CD4-positive, alpha-beta T cell treated with Interferon alpha-2 for 1 hour (primary cell): ENCODE data around the gene ATP10A.
A peak's percentile ranks its signal among the peaks of the same experiment; 100 is the strongest.
"Not testable (repeated sequence)": the region's sequence is repeated elsewhere in the genome, so short reads cannot be mapped to it uniquely, and the experiment has no call there.

Experiments used
- DNase-seq, 2 donors: peaks; one replicate each; pipeline ENCODE4 v3.0.0-alpha.2; 2020 to 2022

ATP10A gene

DNA sequence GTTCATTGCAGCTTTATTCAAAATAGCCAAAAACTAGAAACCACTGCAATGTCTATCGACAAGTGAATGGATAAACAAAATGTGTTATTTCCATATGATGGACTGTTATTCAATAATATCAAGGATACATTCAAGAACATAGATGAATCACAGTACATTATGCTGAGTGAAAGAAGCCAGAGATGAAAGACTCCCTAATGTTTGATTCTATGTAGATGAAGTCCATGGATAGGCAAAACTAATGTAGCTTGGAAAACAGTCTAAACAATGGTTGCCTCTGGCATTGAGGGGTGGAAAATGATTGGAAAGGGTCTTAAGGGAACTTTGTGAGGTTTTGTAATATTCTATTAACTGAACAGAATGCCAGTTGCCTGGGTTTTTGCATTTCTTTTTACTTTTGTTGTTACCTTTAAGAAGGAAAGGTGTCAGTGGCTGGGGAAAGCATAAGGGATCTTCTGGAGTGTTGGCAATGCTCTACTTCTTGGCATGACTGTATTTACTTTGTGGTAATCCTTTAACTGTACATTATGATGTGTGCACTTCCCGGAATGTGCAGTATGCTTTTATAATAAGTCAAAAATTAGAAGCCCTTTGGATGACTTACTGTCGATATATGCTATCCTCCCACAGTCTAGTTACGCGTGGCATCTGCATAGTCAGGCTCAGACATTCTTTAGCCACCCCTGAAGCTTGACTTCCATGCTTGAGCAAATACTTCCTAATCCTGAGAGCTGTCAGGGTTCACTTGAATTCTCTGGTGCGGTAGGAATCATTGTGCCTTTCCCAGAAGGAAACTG, 20.5 kb upstream of the ATP10A start:
- DNase-seq = no peak

GRCh38 chr15:25882466-25882865, 19.3 kb upstream of the ATP10A start:
- DNase-seq = no peak

DNA sequence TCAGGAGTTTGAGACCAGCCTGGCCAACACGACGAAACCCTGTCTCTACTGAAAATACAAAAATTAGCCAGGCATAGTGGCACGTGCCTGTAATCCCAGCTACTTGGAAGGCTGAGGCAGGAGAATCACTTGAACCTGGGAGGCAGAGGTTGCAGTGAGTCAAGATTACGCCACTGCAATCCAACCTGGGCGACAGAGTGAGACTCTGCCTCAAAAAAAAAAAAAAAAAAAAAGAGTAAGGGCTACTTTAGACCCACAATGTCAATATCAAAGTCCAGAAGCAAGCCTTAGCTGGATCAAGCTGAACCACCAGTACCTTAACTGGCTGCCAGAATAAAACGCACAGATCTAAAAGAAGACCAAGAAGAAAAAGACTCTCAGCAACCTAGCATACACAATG, 17.8 kb upstream of the ATP10A start:
- DNase-seq = not testable (repeated sequence)

GRCh38 chr15:25880411-25880810, 17.3 kb upstream of the ATP10A start:
- DNase-seq = no peak

- DNase-seq = no peak
Measured at GRCh38 chr15:25879438-25879837, 16.3 kb upstream of the ATP10A start.

DNA sequence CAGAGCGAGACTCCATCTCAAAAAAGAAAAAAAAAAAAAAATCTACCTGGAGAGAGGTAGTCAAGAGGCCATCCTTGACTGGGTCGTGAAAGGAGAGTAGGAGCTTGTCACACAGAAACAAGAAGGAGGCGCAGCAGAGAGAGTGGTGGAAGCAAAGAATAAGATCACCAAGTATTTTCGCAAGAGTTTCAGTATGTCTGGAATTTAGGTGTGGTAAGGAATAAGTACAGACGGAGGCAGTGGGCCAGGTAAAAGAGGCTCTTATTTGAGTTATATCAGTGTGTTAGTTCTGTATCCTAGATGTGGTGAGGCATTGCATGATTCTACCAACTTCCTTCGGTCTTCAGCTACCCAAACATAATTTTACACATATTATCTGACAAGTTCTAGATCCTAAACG, 14.6 kb upstream of the ATP10A start:
- no peak for DNase-seq

DNA sequence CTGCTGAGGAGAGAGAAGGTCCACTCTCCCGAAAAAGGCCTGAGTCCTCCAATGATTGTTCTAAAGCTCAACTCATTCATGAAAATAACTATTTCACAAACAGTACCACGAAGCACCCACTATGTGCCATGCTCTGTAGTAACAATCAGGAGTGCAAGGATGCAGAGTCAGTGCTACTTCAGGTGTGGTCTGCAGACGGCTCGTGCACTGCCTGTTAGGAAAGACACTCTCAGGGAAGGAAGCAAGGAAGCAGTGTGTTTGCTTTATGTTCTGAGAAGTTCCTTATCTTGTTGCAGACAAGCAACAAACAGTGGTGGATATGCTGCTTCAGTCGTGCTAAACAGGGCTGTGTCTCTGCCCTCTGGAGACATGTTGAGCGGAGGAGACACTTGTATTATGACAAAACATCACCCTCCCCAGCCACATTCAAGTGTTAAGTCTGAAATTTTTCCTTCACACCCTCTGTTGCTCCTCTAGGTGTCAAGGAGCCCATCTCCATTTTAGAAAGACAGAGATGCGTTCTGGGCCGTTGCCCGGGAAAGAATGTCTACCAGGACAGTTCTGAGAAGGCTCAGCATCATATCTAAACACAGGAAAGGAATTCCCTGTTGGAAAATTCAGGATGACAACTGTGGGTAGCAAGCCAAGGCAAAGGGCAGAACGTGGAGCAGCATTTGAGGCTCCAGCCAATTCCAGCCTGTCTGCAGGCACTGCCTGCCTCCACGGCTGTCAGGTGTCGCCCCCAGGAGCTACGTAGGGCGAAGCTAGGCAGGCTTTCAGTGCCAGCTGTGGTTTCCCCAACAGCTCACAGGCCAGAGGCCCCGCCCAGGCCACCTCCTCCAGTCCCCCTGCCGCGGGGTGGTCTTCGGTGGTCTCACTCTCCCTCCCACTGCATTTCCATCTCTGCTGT, 13.4 kb upstream of the ATP10A start:
- no peak for DNase-seq

DNA sequence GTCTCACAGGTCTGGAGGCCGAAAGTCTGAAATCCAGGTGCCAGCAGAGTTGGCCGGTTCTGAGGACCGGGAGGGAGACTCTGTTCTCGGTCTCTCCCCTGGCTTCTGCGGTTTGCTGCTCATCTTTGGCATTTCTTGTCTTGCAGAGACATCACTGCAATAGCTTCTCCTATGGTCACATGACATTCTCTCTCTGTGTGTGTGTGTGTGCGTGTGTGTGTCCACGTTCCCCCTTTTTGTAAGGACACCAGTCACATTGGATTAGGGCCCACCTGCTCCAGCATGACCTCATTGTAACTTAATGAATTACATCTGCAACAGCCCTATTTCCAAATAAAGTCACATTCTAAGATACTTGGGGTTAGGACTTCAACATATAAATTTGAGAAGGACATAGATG, 12.4 kb upstream of the ATP10A start:
- DNase-seq = no peak

DNA sequence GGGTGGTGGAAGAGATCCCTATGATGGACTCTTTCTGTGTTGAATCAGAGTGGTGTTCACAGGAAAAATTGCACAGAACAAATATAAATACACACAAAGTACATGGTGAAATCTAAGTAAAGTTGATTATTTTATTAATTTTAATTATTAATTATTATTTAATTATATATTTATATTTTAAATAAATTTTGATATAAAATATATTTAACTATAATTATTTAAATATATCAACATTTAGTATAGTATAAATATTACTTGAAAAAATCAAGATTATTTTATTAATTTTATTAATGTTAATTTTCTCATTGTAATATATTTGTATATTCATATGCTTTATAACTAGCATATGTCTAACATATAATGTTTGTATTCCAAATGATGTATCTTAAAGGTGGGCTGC, 11.3 kb upstream of the ATP10A start:
- DNase-seq = no peak

DNA sequence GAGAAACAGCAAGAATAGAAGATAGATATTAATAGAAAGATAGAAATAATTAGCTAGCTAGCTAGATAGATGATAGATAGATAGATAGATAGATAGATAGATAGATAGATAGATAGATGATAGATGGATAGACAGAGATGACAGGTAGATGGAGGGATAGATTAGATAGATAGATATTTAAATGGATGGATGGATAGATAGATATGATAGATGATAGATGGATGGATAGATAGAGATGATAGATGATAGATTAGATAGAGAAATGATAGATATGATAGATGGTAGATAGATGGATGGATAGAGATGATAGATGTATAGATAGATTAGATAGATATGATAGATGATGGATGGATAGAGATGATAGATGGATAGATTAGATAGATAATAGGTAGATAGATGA, 8.3 kb upstream of the ATP10A start:
- no peak for DNase-seq

- DNase-seq = no peak
Measured at GRCh38 chr15:25870938-25871337, 7.8 kb upstream of the ATP10A start.

- no peak for DNase-seq
Measured at GRCh38 chr15:25869701-25870100, 6.6 kb upstream of the ATP10A start.

- DNase-seq = no peak
Measured at GRCh38 chr15:25866874-25867273, 3.7 kb upstream of the ATP10A start.

GRCh38 chr15:25866251-25866650, 3.1 kb upstream of the ATP10A start:
- DNase-seq = no peak

DNA sequence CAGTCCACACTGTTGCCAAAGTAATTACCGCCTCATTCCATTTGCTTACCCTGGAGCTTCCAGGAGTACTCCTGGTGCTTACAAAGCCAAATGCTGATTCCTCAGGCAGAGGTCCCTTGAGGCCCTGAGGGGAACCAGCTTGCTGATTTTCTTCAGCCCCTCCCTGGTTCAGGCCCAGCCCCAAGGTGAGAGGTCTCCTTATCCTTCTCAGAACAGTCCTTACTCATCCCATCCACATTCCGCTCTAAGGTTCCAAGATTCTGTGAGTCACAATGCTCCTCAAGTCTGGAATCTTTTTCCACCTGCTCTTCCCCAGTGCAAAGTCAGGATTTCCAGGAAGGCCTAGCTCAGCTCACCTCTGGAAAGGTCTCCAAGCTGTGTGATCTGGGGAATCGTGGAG, 1.8 kb upstream of the ATP10A start:
- DNase-seq = no peak

DNA sequence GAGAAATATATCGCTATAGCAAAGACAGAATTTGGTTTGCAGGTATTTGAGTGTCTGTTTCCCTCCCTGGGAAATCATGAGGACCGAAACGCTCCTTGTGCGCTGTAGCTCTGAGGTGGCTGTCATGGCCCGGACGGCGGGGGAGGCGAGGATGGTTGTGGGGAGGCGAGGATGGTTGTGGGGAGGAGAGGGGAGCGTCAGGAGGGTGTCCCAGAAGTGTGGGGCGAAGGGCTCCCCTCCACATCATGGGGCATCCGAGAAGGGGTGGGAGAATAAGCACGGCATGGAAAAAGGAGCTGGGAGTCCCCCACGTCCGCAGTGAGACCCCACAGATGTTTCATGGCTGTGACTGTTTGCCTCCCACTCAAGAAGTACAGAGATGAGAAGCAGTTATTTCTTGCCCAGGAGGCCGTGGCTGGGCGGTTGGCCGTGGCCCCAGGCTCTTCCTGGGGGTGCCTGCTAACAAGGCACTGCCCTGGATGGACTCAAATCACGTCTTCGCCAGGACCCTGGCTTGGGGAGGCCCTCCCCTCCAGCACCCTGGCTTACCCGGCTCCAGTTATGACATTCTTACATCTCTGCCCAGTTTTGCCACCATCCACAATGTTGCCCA, 947 bp upstream of the ATP10A start:
- DNase-seq = no peak

DNA sequence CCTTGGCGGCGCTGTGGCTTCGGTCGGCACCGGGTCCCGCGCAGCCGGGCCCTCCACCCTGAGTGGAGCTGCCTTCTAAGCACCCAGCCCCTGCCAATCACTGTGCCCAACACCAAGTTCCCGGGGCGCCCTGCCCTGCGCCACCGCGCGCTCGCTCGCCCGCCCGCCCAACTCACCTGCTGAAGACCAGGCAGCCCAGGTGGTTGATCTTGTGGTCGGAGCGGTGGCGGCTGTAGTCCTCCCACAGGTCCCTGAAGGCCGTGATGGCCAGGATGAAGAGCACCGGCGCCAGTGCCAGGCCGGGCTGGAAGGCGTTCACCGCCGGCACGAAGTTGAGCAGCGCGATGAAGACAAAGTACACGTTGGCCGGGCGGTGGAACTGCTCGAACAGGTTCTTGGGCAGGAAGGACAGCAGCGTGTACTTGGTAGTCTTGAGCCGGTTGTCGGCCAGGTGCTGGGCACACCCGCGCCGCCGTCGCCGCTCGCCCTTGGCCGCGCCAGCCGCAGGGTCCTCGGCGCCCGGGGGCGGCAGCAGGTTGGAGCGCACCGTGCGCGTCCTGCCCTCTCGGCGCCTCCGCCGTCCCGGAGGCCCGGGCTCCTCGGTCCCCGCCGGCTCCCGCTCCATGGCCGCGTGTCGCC, 536 bp downstream of the ATP10A start:
- peak; percentile 56 to 70 for DNase-seq

GRCh38 chr15:25862071-25862471, 1.1 kb downstream of the ATP10A start:
- no peak for DNase-seq

DNA sequence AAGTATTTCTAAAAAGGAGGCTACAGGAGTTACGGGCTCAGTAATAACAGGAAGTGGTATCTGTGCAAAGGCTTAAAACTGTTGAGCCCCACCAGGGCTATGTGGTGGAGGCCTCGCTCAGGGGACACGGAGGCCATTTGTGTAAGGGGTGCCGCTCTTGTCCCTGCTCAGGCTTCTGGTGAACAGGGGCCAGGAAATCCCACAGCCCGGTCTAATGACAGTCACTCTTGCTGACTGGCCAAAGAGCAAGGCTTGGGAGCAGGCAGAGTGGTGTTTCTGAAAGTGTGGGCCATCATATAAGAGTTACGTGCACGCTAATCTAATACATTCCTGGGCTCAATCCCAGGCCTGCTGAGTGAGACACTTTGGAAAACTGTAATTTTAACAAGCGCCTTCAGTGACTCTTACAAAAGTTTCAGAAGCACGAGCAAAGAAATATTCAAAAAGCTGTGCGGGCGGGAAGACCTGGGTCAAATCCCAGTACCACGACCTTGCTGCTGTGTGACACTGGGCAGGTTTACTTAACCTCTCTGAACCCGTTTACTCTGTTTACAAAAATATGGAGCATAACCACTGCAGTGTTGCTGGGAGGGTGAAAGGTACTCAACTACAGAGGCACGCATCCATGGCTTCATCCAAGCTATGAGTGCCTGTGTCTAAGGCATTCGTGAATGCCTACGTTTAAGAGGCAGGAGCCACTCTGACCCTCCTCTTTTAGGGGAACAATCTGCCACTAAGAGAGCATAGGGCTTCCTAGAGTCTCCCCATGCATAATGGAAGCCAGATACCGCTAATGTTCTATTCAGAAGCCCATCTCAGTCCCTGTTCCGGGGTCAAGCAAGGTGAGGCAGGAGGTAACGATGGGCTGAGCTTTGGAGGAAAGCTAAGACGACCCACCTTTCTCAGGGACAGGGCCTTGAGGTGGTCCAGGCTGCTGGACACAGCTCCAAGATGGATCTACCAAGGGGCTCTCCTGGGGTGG, 2.0 kb downstream of the ATP10A start:
- DNase-seq = peak; percentile 36 to 61

DNA sequence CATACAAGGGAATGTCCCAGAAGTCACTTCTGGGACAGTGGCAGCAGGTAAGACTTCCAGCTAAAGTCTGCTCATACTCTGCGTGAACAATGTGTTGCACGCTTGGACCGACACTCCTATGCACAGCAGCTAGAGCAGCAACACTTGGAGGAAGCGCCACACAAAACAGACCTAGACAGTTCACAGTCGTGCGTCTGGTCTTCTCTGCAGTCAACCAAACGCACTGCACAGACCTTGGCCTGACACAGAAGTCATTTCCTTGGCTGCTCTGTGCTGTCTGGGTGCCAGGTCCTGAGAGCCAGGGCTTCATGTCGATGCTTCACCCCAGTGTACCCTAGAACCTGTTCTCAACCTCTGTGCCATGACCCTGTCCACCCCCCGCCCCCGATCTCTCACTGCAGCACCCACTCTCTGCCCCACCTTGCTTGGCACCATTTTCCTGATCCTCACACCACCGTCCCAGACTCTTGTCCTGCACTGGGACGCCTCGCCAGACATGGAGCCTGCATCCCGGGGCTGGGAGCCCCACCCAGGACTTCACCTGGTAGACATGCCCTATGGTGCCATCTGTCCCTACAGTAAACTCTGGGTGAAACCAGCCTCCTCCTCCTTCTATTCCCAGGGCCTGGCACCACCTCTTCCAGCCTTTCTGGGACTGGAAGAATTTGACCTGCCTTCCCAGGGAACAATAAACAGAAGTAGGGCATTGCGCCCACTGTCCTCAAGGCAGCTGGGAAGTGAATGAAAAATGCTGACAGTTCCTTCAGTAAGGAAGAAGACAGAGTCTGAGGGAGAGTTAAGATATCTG, 3.1 kb downstream of the ATP10A start:
- DNase-seq = peak; percentile 46 to 54
